ENCODE data around the gene ABCA13. TPM values are rescaled to one million over a fixed set of nuclear protein-coding genes. Genes with fewer than 3 reads are reported as not detected.

Gene ABCA13
- polyA plus RNA-seq, 3 donors, result 0.10 to 0.41 (median 0.37) TPM

GRCh38 chr7:48261696-48262095, 90.4 kb downstream of the ABCA13 start:
- Histone ChIP-seq H3K9ac (ENCODE audit: insufficient read depth, low read length, poor library complexity, severe bottlenecking) (no peak overlapping the region), H4K20me1 (ENCODE audit: insufficient read depth, low read length) (no peaks in the 10 kb centered on the region), H3K4me3 (replicated peaks in 1 of 3; ENCODE audit: low read depth in 2 of 3, low read length in 3 of 3) (no peak overlapping the region), H3K4me2 (replicated peaks; ENCODE audit: extremely low read depth, low read length, poor library complexity, severe bottlenecking) (no peak overlapping the region), H2AFZ (ENCODE audit: insufficient read depth, low read depth, low read length, poor library complexity, severe bottlenecking) (no peak overlapping the region), H3K4me1 (ENCODE audit: control insufficient read depth in 1 of 2, insufficient read depth in 2 of 2, low read length in 2 of 2) (no peaks in the 10 kb centered on the region), H3K27me3 (ENCODE audit: control insufficient read depth in 2 of 2, insufficient read depth in 2 of 2, low read length in 2 of 2) (no peaks in the 10 kb centered on the region), H3K36me3 (replicated peaks in 1 of 2; ENCODE audit: control insufficient read depth in 1 of 2, insufficient read depth in 2 of 2, low read length in 2 of 2) (no peaks in the 10 kb centered on the region), H3K27ac (ENCODE audit: low read depth in 1 of 2, low read length in 2 of 2) (no peak overlapping the region), H3K9me3 (replicated peaks in 1 of 2; ENCODE audit: control insufficient read depth in 1 of 2, insufficient read depth in 1 of 2, low read length in 2 of 2) (no peaks in the 10 kb centered on the region), H3K79me2 (ENCODE audit: insufficient read depth, low read length) (no peaks in the 10 kb centered on the region)
- no CpG with 5 or more reads among the region's 2 CpGs for WGBS (ENCODE audit: insufficient coverage)
- peaks cover 0 to 1% (median 0%) of the 10 kb centered on the region in 3 donors for H3K27me3 Mint-ChIP-seq (ENCODE audit: low read depth in 3 of 3)
- intact Hi-C loops (cut with micrococcal nuclease), result no loop called here
- H3K36me3 Mint-ChIP-seq, result no peaks in the 10 kb centered on the region
- H3K4me3 Mint-ChIP-seq, result no peak overlapping the region
- TF ChIP-seq, protein P1, sequence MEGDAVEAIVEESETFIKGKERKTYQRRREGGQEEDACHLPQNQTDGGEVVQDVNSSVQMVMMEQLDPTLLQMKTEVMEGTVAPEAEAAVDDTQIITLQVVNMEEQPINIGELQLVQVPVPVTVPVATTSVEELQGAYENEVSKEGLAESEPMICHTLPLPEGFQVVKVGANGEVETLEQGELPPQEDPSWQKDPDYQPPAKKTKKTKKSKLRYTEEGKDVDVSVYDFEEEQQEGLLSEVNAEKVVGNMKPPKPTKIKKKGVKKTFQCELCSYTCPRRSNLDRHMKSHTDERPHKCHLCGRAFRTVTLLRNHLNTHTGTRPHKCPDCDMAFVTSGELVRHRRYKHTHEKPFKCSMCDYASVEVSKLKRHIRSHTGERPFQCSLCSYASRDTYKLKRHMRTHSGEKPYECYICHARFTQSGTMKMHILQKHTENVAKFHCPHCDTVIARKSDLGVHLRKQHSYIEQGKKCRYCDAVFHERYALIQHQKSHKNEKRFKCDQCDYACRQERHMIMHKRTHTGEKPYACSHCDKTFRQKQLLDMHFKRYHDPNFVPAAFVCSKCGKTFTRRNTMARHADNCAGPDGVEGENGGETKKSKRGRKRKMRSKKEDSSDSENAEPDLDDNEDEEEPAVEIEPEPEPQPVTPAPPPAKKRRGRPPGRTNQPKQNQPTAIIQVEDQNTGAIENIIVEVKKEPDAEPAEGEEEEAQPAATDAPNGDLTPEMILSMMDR (IDR thresholded peaks at IDR 0.05), result no peak
- DNase-seq, result no peak
- peaks cover 0 to 3% (median 0%) of the 10 kb centered on the region in 7 donors for H3K9me3 Mint-ChIP-seq
- no peaks in the 10 kb centered on the region for H3K4me1 Mint-ChIP-seq
- no peak overlapping the region for H3K27ac Mint-ChIP-seq

- no peaks in the 10 kb centered on the region for H4K20me1 ChIP-seq (ENCODE audit: insufficient read depth, low read length)
- H3K4me2 ChIP-seq (replicated peaks; ENCODE audit: extremely low read depth, low read length, poor library complexity, severe bottlenecking), result no peak overlapping the region
- no peak overlapping the region for H3K9ac ChIP-seq (ENCODE audit: insufficient read depth, low read length, poor library complexity, severe bottlenecking)
- Mint-ChIP-seq H3K9me3 (no peaks in the 10 kb centered on the region), H3K4me1 (no peaks in the 10 kb centered on the region), H3K27me3 (ENCODE audit: low read depth in 3 of 3) (peaks cover 0 to 1% (median 0%) of the 10 kb centered on the region in 3 donors), H3K4me3 (no peak overlapping the region), H3K36me3 (no peaks in the 10 kb centered on the region), H3K27ac (no peak overlapping the region)
- H3K79me2 ChIP-seq (ENCODE audit: insufficient read depth, low read length), result no peaks in the 10 kb centered on the region
- intact Hi-C loops (cut with micrococcal nuclease), result no loop called here
- no peak overlapping the region for H3K27ac ChIP-seq (ENCODE audit: low read depth in 1 of 2, low read length in 2 of 2)
- no peaks in the 10 kb centered on the region for H3K4me1 ChIP-seq (ENCODE audit: control insufficient read depth in 1 of 2, insufficient read depth in 2 of 2, low read length in 2 of 2)
- H3K9me3 ChIP-seq (replicated peaks in 1 of 2; ENCODE audit: control insufficient read depth in 1 of 2, insufficient read depth in 1 of 2, low read length in 2 of 2), result no peaks in the 10 kb centered on the region
- no CpG with 5 or more reads among the region's 1 CpG for WGBS (ENCODE audit: insufficient coverage)
- DNase-seq, result no peak
- no peak overlapping the region for H2AFZ ChIP-seq (ENCODE audit: insufficient read depth, low read depth, low read length, poor library complexity, severe bottlenecking)
- no peaks in the 10 kb centered on the region for H3K27me3 ChIP-seq (ENCODE audit: control insufficient read depth in 2 of 2, insufficient read depth in 2 of 2, low read length in 2 of 2)
- no peaks in the 10 kb centered on the region for H3K36me3 ChIP-seq (replicated peaks in 1 of 2; ENCODE audit: control insufficient read depth in 1 of 2, insufficient read depth in 2 of 2, low read length in 2 of 2)
- H3K4me3 ChIP-seq (replicated peaks in 1 of 3; ENCODE audit: low read depth in 2 of 3, low read length in 3 of 3), result no peak overlapping the region
- TF ChIP-seq, protein P1 (IDR thresholded peaks at IDR 0.05), result no peak
Measured at GRCh38 chr7:48262606-48263310, 91.5 kb downstream of the ABCA13 start.
